ENCODE measurements around the gene ACY1.
A peak's percentile ranks its signal among the peaks of the same experiment; 100 is the strongest.

ACY1 gene

DNA sequence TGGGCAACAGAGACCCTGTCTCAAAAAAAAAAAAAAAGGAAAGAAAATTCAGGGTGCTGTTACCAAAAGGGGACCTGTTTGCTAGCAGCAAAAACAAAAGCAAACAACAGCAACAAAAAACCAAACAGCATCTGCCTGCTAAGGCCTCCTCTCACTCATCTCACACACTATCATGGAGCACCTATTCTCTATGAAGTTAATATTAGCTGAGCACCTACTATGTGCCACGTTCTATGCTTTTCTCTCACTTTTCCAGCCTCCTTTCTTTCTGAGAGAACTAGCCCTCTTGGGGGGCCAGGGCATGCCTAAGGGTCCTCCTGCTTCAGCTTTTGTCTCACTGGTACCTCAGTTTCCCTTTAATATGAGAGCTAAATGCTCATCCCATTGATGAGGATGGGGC, 28.6 kb upstream of the ACY1 start:
- Mint-ChIP-seq H3K9me3 (no peaks in the 10 kb centered on the region), H3K27ac (no peak overlapping the region), H3K4me3 (no peak overlapping the region), H3K36me3 (ENCODE audit: low read depth) (no peaks in the 10 kb centered on the region), H3K4me1 (ENCODE audit: low read depth) (peaks cover 49% of the 10 kb centered on the region), H3K27me3 (peaks cover 42% of the 10 kb centered on the region)
- intact Hi-C loops (cut with micrococcal nuclease): loop anchor here (2.0 kb wide), 1 partner anchor 14 kb away; no protein-coding TSS in a partner anchor

DNA sequence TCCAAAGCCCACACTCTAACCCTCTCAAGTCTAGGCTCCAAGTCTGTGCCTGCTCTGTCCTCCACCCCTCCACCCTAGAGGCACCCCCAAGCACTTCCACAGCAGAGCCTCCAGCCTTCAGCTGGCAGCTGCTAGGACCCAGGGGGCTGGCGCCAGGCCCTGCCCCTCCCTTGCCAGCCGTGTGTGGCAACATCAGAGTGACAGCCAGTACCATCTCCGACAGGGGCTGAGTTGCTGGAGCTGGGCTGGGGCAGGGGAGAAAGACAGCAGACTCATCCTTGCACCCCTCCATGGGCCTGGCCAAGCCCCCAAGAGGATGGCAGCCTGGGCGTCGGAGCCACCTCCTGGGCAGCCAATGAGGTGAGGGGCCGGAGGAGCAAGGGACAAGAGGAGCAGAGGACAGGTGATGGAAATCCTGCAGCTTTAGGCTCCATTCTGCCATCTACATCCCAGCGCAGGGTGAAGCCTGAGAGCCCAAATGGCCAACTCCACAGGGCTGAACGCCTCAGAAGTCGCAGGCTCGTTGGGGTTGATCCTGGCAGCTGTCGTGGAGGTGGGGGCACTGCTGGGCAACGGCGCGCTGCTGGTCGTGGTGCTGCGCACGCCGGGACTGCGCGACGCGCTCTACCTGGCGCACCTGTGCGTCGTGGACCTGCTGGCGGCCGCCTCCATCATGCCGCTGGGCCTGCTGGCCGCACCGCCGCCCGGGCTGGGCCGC, 28.0 kb upstream of the ACY1 start, which contains the start of gene GPR62:
Gene GPR62 (plus strand): TSS at position 207 of the 718 bp plus-strand sequence. CDS start 272 bp downstream, at position 479.
- peaks cover 47% of the 10 kb centered on the region for H3K27me3 Mint-ChIP-seq
- intact Hi-C loops (cut with micrococcal nuclease): loop anchor here (2.0 kb wide), 1 partner anchor 13 kb away; no protein-coding TSS in a partner anchor
- H3K36me3 Mint-ChIP-seq (ENCODE audit: low read depth): no peaks in the 10 kb centered on the region
- no peaks in the 10 kb centered on the region for H3K9me3 Mint-ChIP-seq
- H3K27ac Mint-ChIP-seq: no peak within 1 kb of the TSS
- H3K4me1 Mint-ChIP-seq (ENCODE audit: low read depth): peaks cover 49% of the 10 kb centered on the region
- peak within 1 kb of the TSS; percentile 51 for H3K4me3 Mint-ChIP-seq

- Mint-ChIP-seq H3K4me3 (peak overlapping the region; percentile 51), H3K36me3 (ENCODE audit: low read depth) (no peaks in the 10 kb centered on the region), H3K27me3 (peaks cover 55% of the 10 kb centered on the region), H3K9me3 (no peaks in the 10 kb centered on the region), H3K4me1 (ENCODE audit: low read depth) (peaks cover 49% of the 10 kb centered on the region), H3K27ac (no peak overlapping the region)
- intact Hi-C loops (cut with micrococcal nuclease): loop anchor here (2.0 kb wide), 1 partner anchor 13 kb away; no protein-coding TSS in a partner anchor
Observed at GRCh38 chr3:51955893-51956770, 27.2 kb upstream of the ACY1 start.

DNA sequence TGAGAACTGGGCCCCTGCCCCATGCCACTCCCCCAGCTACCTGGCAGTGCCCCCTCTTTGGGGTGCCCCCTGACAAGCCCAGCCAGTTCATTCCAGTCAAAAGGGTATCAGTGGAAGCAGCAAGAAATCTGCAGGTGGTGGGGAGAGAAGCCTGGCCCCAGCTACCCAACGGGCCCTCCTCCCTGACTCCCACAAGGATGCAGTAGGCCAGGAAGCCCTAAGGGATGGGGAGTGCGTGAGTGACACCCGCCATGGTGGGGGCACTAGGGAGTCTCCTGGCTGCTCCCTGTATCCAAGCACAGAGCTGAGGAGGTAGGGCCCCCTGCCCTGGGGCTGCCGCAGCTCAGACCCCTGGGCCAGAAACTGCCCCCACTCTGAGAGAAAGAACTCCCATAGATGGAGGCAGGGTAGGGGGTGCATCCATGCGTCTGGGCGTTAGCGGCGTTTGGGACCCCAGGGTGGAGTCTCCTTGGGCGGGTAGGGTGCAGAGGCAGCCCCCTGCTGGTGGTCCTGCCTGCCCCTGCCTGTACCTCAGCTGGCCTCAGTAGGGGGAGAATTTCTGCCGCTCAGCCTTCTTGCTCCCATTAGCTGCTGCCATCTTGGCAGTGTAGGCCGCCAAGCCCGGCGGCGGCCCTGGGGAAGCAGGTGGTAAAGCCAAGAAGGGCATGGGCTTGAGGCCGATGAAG, 25.7 kb upstream of the ACY1 start:
- peaks cover 67% of the 10 kb centered on the region for H3K27me3 Mint-ChIP-seq
- no peaks in the 10 kb centered on the region for H3K9me3 Mint-ChIP-seq
- H3K36me3 Mint-ChIP-seq (ENCODE audit: low read depth): no peaks in the 10 kb centered on the region
- H3K27ac Mint-ChIP-seq: no peak overlapping the region
- intact Hi-C loops (cut with micrococcal nuclease): no loop called here
- peaks cover 45% of the 10 kb centered on the region for H3K4me1 Mint-ChIP-seq (ENCODE audit: low read depth)
- H3K4me3 Mint-ChIP-seq: no peak overlapping the region

DNA sequence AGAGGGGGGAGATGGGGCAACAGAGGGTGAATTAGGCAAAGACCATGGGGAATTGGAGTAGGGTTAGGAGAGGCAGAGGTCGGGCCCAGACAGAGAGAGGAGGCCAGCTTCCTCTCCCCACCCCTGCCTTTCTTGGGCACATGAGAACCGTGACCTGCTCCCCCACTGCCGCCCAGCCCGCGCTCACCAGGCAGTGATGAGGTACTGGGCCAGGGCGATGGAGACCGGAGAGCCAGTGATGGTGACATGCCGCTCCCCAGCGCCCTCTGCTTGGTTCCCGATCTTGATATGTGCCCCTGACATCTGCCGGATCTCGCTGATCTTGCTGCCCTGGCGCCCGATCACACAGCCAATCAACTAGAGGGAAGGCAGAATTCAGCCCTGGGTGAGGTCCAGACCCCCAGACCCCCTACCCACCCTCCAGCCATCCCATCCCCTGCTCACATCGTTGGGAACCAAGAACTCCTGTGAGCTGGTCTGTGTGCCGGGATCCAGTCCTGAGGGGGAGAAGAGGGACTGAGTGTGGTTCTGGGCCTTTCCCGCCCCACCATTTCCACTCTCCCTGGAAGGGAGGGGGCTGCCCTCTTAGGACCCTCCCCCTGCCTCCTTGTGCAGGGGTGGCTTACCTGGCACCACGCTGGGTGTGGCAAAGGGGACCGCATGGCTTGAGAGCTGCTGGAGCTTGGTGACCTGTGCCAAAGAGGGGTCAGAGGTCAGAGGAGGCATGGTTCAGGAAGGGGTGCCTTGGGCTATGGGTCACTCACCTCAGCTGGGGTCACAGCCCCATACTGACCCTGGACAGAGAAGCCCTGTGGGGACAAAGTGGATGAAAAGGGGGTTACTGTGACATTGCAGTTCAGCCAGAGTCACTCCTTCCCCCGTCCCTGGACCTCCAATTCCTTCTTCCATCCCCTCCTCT, 24.5 kb upstream of the ACY1 start:
- Mint-ChIP-seq H3K27ac (no peak overlapping the region), H3K4me3 (no peak overlapping the region), H3K4me1 (ENCODE audit: low read depth) (peaks cover 33% of the 10 kb centered on the region)

DNA sequence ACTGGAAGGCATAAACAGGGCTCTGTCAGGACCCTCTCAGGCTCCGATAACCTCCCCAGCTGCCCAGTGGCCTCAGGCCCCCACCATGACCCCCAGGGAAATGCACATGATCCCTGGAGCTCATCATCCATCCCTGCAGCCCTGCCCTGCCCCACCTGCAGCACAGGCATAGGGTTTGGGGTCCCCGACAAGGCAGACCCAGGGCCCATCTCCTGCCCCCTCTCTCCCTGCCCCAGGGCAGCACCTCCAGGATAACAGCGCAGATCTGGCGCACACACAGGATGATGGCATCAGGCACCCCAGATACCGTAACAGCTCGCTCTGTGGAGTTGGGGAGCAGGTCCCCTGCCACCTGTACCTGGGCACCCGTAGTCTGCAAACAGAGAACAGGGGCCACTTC, 23.7 kb upstream of the ACY1 start:
- Mint-ChIP-seq H3K27ac (no peak overlapping the region), H3K4me1 (ENCODE audit: low read depth) (peaks cover 26% of the 10 kb centered on the region), H3K4me3 (no peak overlapping the region), H3K27me3 (peaks cover 78% of the 10 kb centered on the region), H3K36me3 (ENCODE audit: low read depth) (no peaks in the 10 kb centered on the region), H3K9me3 (no peaks in the 10 kb centered on the region)
- intact Hi-C loops (cut with micrococcal nuclease): no loop called here

More for the DNA sequence above, 24.5 kb upstream of the ACY1 start:
- Mint-ChIP-seq H3K9me3 (no peaks in the 10 kb centered on the region), H3K27me3 (peaks cover 75% of the 10 kb centered on the region), H3K36me3 (ENCODE audit: low read depth) (no peaks in the 10 kb centered on the region)
- intact Hi-C loops (cut with micrococcal nuclease): no loop called here

DNA sequence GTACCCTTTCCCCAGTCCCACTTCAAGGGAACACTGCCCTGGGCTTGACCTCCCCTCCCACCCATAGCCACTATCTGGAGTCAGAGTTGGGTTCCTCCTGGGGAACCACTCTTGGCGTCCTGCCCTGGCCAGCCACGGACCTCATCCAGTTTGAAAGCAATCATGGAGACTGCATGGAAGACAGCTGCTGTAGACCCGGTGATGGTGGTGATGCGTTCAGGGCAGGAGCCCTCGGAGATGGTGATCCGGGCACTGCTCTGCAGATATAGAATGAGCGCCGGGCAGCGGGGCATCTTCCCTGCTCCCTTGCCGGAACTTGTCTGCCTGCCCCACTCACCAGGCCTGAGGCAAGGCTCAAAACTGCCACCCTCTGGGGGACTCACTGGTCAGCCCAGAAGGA, 22.9 kb upstream of the ACY1 start:
- Mint-ChIP-seq H3K27me3 (peaks cover 79% of the 10 kb centered on the region), H3K36me3 (ENCODE audit: low read depth) (no peaks in the 10 kb centered on the region), H3K4me3 (no peak overlapping the region), H3K4me1 (ENCODE audit: low read depth) (peaks cover 18% of the 10 kb centered on the region), H3K9me3 (no peaks in the 10 kb centered on the region), H3K27ac (no peak overlapping the region)
- intact Hi-C loops (cut with micrococcal nuclease): no loop called here

GRCh38 chr3:51961011-51961410, 22.3 kb upstream of the ACY1 start:
- Mint-ChIP-seq H3K9me3 (no peaks in the 10 kb centered on the region), H3K36me3 (ENCODE audit: low read depth) (no peaks in the 10 kb centered on the region), H3K4me3 (no peak overlapping the region), H3K27ac (no peak overlapping the region), H3K4me1 (ENCODE audit: low read depth) (peaks cover 17% of the 10 kb centered on the region), H3K27me3 (peaks cover 82% of the 10 kb centered on the region)
- intact Hi-C loops (cut with micrococcal nuclease): no loop called here

DNA sequence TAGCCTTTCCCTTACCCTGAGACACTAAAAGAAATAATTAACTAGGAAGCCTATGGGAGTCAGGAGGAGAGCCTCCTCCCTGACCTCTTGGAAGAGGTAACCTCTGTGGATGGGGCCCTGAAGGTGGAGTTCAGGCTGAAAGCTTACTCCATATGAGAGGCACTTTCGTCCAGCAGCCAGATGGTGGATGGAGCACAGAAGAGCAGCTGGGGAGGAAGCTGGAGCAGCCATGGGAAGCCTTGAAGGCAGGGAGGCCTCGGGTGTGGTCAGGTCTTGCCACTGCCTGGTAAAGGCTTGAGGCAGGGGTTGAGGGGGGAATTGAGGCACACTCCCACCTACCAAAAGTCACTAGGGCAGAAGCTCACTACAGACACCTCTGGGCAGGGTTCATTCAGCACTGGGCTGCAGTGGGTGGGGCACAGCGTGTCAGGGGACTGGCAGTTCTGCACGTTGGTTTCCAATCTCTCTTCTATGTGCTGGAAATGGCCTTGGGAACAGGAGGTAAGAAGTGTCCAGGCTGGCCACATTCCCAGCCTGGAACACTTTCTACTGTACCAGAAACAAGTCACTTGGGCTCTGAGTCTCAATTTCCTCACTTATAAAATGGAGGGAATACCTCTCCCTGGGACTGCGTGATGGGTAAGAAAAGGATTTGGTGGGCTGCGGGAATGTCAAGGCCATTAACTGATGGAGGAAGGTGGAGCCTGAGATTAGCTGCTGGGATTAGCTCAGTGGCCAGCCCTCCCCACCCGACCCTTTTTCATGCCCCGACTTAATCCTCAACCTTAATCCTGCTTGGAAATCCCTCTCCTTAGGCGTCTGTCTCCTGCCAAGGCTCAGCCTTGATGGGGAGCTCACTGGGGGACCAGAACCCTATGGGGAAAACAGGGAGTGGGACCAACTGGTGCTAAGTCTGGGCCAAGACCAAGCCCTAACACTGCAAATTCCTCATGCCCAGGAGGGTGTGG, 21.4 kb upstream of the ACY1 start:
- Mint-ChIP-seq H3K4me1 (ENCODE audit: low read depth) (peaks cover 17% of the 10 kb centered on the region), H3K9me3 (no peaks in the 10 kb centered on the region), H3K36me3 (ENCODE audit: low read depth) (no peaks in the 10 kb centered on the region), H3K27me3 (peaks cover 82% of the 10 kb centered on the region), H3K27ac (no peak overlapping the region), H3K4me3 (no peak overlapping the region)
- intact Hi-C loops (cut with micrococcal nuclease): no loop called here

DNA sequence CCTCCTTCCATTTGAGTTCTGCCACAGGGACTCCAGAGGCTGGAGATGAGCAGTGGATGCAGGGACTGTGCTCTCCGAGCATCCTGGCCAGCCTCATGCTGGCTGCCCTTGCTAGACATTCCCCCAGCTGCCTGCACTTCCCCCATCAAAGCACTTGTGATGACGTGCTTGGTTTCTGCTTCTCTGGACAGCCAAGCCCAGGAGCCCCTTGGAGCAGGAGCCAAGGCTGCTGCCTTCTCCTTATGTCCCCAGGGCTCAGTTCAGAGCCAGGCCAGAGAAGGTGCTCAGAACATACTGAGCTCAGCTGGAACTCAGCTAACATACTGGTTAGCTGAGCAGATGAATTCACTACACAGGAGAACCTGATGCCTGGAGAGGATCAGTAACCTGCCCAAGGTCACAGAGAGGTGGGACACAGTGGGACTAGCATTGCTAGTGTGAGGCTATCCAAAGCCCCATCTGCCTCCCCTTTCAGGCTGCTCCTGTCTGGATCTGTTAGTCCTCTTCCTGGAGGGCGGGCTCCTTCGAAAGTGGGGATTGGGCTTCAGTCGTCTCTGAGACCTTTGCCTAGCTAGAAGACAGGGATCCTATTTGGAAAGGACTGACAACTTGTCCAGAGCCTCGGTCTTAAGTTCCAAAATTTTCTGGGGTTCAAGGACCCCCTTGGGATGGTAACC, 20.3 kb upstream of the ACY1 start:
- Mint-ChIP-seq H3K27me3 (peaks cover 85% of the 10 kb centered on the region), H3K4me1 (ENCODE audit: low read depth) (peaks cover 15% of the 10 kb centered on the region), H3K9me3 (no peaks in the 10 kb centered on the region), H3K36me3 (ENCODE audit: low read depth) (no peaks in the 10 kb centered on the region), H3K27ac (no peak overlapping the region), H3K4me3 (no peak overlapping the region)
- intact Hi-C loops (cut with micrococcal nuclease): no loop called here

DNA sequence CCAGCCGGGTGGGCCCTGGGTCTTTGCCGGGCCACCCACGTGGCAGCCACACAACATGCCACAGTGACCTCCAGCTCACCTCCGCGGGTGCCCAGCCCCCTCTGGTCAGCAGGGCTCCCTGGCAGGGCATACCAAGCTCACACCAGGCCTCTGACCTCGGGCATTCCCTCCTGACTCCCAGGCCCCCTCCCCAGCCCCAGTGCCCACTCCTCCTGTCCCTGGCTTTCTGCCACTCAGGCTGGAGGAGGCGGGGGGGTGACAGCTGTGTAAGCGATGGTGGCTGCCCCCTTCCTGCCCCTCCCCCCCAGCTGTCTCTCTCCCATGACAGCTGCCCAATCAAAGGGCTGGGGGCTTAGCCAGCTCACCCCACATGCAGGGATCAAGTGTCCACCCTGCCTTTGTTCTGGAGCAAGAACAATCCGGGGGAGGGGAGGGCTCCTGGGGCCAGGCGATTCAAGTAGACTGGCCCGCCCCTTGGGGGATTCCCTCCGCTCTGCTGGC, 19.3 kb upstream of the ACY1 start:
- peaks cover 2% of the 10 kb centered on the region for H3K36me3 Mint-ChIP-seq (ENCODE audit: low read depth)
- H3K27ac Mint-ChIP-seq: no peak overlapping the region
- H3K9me3 Mint-ChIP-seq: no peaks in the 10 kb centered on the region
- H3K4me3 Mint-ChIP-seq: no peak overlapping the region
- H3K4me1 Mint-ChIP-seq (ENCODE audit: low read depth): peaks cover 20% of the 10 kb centered on the region
- intact Hi-C loops (cut with micrococcal nuclease): no loop called here
- H3K27me3 Mint-ChIP-seq: peaks cover 86% of the 10 kb centered on the region

DNA sequence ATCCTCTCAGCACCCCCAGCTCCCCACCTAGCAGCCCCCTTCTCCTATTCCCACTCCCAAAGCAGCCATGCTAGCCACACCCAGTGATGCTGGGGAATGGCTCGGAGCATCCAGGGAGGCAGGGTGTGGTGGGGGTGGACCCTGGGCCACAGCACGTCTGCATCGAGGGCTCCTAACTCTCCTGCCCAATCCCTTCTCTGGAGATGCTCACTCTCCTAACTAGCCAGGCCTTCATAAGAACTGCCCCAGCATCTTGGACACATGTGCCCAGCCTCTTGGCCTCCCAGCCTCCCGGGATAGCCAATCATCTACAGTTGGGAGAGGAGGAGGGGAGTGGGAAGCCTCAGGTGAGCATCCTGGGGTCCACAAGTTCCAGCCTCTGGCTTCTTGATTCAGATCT, 18.8 kb upstream of the ACY1 start:
- Mint-ChIP-seq H3K27me3 (peaks cover 85% of the 10 kb centered on the region), H3K4me1 (ENCODE audit: low read depth) (peaks cover 24% of the 10 kb centered on the region), H3K9me3 (no peaks in the 10 kb centered on the region), H3K36me3 (ENCODE audit: low read depth) (peaks cover 7% of the 10 kb centered on the region), H3K27ac (no peak overlapping the region), H3K4me3 (no peak overlapping the region)
- intact Hi-C loops (cut with micrococcal nuclease): no loop called here
